Thymus (tissue), 11 donors: ENCODE results near the gene SLC1A7. TPM values are rescaled to one million over a fixed set of nuclear protein-coding genes. Genes with fewer than 3 reads are reported as not detected.
A peak's percentile ranks its signal among the peaks of the same experiment; 100 is the strongest.

Experiments used
- DNase-seq, 9 donors: peaks; one replicate each; pipeline ENCODE4 v3.0.0-alpha.2; 2013; ENCODE audit warnings: low spot score in 9 of 9, low read depth in 6 of 9, missing footprints in 1 of 9
- H3K27ac ChIP-seq, 2 donors: one replicate each; pipeline ENCODE4 v1.5.1; 2013; ENCODE audit warnings: control low read depth in 1 of 2, low read depth in 1 of 2, low read length in 1 of 2, mild to moderate bottlenecking in 1 of 2, moderate library complexity in 1 of 2
- H3K27me3 ChIP-seq, 2 donors: one replicate each; pipeline ENCODE4 v1.5.1; 2013; ENCODE audit warnings: low read length in 1 of 2; ENCODE audit not compliant: control insufficient read depth in 2 of 2, insufficient read depth in 1 of 2
- H3K36me3 ChIP-seq, 2 donors: one replicate each; pipeline ENCODE4 v1.5.1; 2013; ENCODE audit warnings: low read length in 1 of 2, mild to moderate bottlenecking in 1 of 2, moderate library complexity in 1 of 2; ENCODE audit not compliant: control insufficient read depth in 2 of 2, insufficient read depth in 2 of 2
- H3K4me1 ChIP-seq, 2 donors: one replicate each; pipeline ENCODE4 v1.5.1; 2013; ENCODE audit warnings: low read length in 2 of 2; ENCODE audit not compliant: control insufficient read depth in 2 of 2, insufficient read depth in 2 of 2
- H3K4me3 ChIP-seq, 2 donors: one replicate each; pipeline ENCODE4 v1.5.1; 2013; ENCODE audit warnings: low read length in 2 of 2, control low read depth in 1 of 2, mild to moderate bottlenecking in 1 of 2
- H3K9me3 ChIP-seq, 2 donors: one replicate each; pipeline ENCODE4 v1.5.1; 2013; ENCODE audit warnings: low read length in 1 of 2, mild to moderate bottlenecking in 1 of 2; ENCODE audit not compliant: control insufficient read depth in 2 of 2, insufficient read depth in 1 of 2
- WGBS: extraction: QIAGEN DNeasy Blood & Tissue Kit; methylation state at CpG from one replicate; pipeline ENCODE4 v1.1.7; 2013; 5-methylcytosine and 5-hydroxymethylcytosine counted together
- polyA plus RNA-seq: library from polyadenylated mRNA; stranded (reverse); fragments of 200-250 nt; gene quantifications from one replicate; pipeline ENCODE4 v1.2.3, GENCODE V29; 2013
- total RNA-seq: library from RNA; stranded (reverse); fragments of 120-200 nt; gene quantifications from one replicate; pipeline ENCODE4 v1.2.4, GENCODE V29; 2013
- donor health status: healthy.

Gene SLC1A7
- total and polyA plus RNA-seq, 2 donors: under 0.01 to 0.07 TPM

DNA sequence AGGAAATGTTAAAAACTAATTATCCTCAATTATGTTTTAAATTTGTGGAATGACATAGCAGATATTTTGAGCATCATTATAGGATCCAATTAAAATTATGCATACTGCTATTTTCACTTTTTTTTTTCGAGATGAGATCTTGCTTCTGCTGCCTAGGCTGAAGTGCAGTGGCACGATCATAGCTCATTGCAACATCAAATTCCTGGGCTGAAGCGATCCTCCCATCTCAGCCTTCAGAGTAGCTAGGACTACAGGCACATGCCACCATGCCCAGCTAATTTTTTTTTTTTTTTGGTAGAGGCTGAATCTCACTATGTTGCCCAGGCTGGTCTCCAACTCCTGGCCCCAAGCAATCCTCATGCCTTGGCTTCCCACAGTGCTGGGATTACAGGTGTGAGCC lies 11.3 kb upstream of the SLC1A7 start:
- Histone ChIP-seq H3K27me3 (no peaks in the 10 kb centered on the region), H3K9me3 (no peaks in the 10 kb centered on the region), H3K27ac (no peak overlapping the region), H3K4me3 (no peak overlapping the region), H3K36me3 (no peaks in the 10 kb centered on the region), H3K4me1 (no peaks in the 10 kb centered on the region)
- no peak for DNase-seq
- WGBS: 95% methylated on average over 3 of the region's 3 CpGs

- 92% methylated on average over 3 of the region's 3 CpGs for WGBS
- no peaks in the 10 kb centered on the region for H3K27me3 ChIP-seq
- H3K9me3 ChIP-seq: no peaks in the 10 kb centered on the region
- H3K4me3 ChIP-seq: no peak overlapping the region
- no peak for DNase-seq
- peaks cover 3 to 9% of the 10 kb centered on the region in 2 donors for H3K4me1 ChIP-seq
- no peaks in the 10 kb centered on the region for H3K36me3 ChIP-seq
- H3K27ac ChIP-seq: no peak overlapping the region
Measured at GRCh38 chr1:53148123-53148522, 5.7 kb upstream of the SLC1A7 start.

DNA sequence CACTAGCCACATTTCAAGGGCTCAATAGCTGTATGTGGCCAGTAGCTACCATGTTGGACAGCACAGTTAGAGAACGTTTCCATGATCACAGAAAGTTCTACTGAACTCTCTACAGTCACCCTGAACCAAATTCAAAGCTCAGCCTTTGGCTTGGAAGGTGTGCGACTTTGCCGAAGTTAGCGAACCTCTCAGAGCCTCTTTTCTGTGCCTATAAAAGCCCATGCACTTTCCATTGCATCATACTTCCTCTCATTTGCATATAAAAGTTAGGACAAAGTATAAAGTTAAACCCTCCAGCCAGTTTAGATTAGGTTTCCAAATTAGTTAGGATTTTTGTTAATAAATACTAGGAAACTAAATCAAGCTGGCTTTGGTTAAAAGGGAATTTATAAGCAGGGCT lies 4.7 kb upstream of the SLC1A7 start:
- no peak overlapping the region for H3K4me3 ChIP-seq
- H3K27ac ChIP-seq: no peak overlapping the region
- 82% methylated on average over 4 of the region's 4 CpGs for WGBS
- H3K27me3 ChIP-seq: no peaks in the 10 kb centered on the region
- H3K36me3 ChIP-seq: no peaks in the 10 kb centered on the region
- no peaks in the 10 kb centered on the region for H3K9me3 ChIP-seq
- peak in 1 of 9 donors; percentile 33 for DNase-seq
- H3K4me1 ChIP-seq: peaks cover 3 to 9% of the 10 kb centered on the region in 2 donors

DNA sequence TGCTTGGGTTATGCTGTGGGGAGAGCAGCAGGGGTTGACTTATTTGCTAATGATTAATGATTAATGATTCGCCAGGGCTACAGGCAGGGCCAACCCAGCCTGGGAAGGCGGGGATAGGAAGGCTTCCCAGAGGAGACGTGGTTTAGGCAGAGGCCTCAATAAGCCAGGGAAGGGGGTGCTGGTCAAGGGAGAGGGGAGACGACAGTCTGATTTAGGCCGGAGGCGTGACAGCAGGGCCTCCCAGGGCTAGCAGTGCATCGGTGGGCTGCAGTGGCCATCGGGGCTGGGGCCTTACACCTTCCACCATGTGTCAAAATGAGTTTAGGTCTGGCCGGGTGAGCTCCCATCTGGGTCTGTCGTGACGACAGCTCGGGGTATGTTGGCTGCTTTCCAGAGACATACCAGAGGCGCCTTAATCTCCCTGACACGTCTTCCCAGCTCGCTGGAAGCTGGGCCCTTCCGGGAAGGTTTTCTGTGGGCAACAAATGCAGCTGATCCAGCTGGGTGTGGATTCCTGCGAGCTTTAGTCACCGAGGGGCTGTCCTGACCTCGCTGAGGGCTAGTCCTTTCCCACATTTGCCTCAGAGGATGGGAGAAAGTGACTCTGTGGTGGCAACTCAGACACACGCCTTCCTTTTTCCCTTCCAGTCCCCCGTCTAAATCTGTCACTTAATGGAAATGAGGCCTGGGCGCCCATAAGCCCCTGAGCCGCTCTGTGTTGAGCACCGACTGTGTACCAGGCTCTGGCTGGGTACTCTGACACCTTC lies 3.7 kb upstream of the SLC1A7 start:
- peaks cover 3 to 9% of the 10 kb centered on the region in 2 donors for H3K4me1 ChIP-seq
- H3K27me3 ChIP-seq: no peaks in the 10 kb centered on the region
- H3K4me3 ChIP-seq: no peak overlapping the region
- no peaks in the 10 kb centered on the region for H3K9me3 ChIP-seq
- no peak overlapping the region for H3K27ac ChIP-seq
- whole genome bisulfite sequencing: 94% methylated on average over 24 of the region's 24 CpGs
- no peaks in the 10 kb centered on the region for H3K36me3 ChIP-seq
- DNase-seq: no peak

- 17% methylated on average over 5 of the region's 5 CpGs for WGBS
- H3K27ac ChIP-seq: no peak overlapping the region
- peaks cover 3 to 9% of the 10 kb centered on the region in 2 donors for H3K4me1 ChIP-seq
- H3K27me3 ChIP-seq: no peaks in the 10 kb centered on the region
- H3K4me3 ChIP-seq: no peak overlapping the region
- no peaks in the 10 kb centered on the region for H3K36me3 ChIP-seq
- DNase-seq: no peak
- no peaks in the 10 kb centered on the region for H3K9me3 ChIP-seq
Measured at GRCh38 chr1:53145619-53145941, 3.1 kb upstream of the SLC1A7 start.

DNA sequence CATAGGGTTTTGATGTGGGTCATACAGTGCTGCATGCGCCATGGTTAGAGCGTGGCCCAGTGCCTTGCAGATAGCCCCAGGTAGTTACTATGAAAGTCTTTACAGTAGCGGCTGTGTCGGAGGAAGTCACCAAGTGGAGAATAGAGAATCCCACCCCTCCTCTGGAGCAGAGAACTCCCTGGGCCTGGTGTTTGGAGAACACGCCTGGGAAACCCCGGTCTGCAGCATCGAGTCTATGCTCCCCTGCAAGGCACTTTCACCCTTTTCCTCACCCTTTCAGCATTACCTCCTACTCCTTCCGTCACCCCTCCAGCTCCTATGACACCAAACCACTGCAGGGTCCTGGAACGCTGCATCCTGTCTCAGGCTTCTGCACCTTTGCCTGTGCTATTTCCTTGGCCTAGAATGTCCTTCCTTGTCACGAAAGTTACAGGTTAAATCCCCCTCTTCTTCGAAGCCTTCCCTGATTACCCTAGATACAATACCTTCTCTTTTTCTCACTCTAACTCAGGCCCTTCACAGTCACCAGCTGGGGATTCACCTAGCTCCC lies 2.7 kb upstream of the SLC1A7 start:
- Histone ChIP-seq H3K9me3 (no peaks in the 10 kb centered on the region), H3K27ac (no peak overlapping the region), H3K4me1 (peaks cover 3 to 9% of the 10 kb centered on the region in 2 donors), H3K27me3 (no peaks in the 10 kb centered on the region), H3K36me3 (no peaks in the 10 kb centered on the region), H3K4me3 (no peak overlapping the region)
- WGBS: 89% methylated on average over 11 of the region's 11 CpGs
- DNase-seq: no peak

- Histone ChIP-seq H3K4me3 (no peak overlapping the region), H3K4me1 (peaks cover 3 to 9% of the 10 kb centered on the region in 2 donors), H3K27me3 (no peaks in the 10 kb centered on the region), H3K27ac (no peak overlapping the region), H3K36me3 (no peaks in the 10 kb centered on the region), H3K9me3 (no peaks in the 10 kb centered on the region)
- WGBS: 94% methylated on average over 3 of the region's 3 CpGs
- no peak for DNase-seq
Measured at GRCh38 chr1:53144201-53144600, 1.8 kb upstream of the SLC1A7 start.

GRCh38 chr1:53143527-53143926 lies 1.1 kb upstream of the SLC1A7 start:
- Histone ChIP-seq H3K27me3 (no peaks in the 10 kb centered on the region), H3K4me3 (no peak overlapping the region), H3K27ac (no peak overlapping the region), H3K4me1 (peaks cover 3 to 9% of the 10 kb centered on the region in 2 donors), H3K9me3 (no peaks in the 10 kb centered on the region), H3K36me3 (no peaks in the 10 kb centered on the region)
- WGBS: 83% methylated on average over 4 of the region's 4 CpGs
- DNase-seq: no peak

GRCh38 chr1:53141487-53142055 lies 867 bp downstream of the SLC1A7 start:
- 82% methylated on average over 15 of the region's 15 CpGs for WGBS
- no peak for DNase-seq

More at GRCh38 chr1:53141487-53142055, 867 bp downstream of the SLC1A7 start:
- Histone ChIP-seq H3K9me3 (peaks cover 0 to 3% of the 10 kb centered on the region in 2 donors), H3K27me3 (no peaks in the 10 kb centered on the region), H3K27ac (no peak overlapping the region), H3K4me3 (no peak overlapping the region), H3K36me3 (no peaks in the 10 kb centered on the region), H3K4me1 (peaks cover 0 to 3% of the 10 kb centered on the region in 2 donors)
